K562 (cell line): Measurements from ENCODE around the gene FOXS1. TPM values are rescaled to one million over a fixed set of nuclear protein-coding genes. Genes with fewer than 3 reads are reported as not detected.

Source experiments
- ATF1 ChIP-seq, 2 experiments: fragments of 450-650 bp in 1 of 2; IDR thresholded peaks; 2 replicates each; pipeline ENCODE4 v1.6.1; 2016; ENCODE audit warnings: missing compliant biosample characterization in 1 of 2, missing genetic modification characterization in 1 of 2
- BMI1 ChIP-seq: fragments of 150-350 bp; IDR thresholded peaks from 2 replicates; pipeline ENCODE4 v1.6.1; 2014; ENCODE audit warnings: low read length
- E2F5 ChIP-seq: sonication (generic); formaldehyde crosslinking; IDR thresholded peaks from 2 replicates; pipeline ENCODE4 v1.8.0; 2022; ENCODE audit warnings: mild to moderate bottlenecking, missing genetic modification reagents
- HOXB6 ChIP-seq: fragments of 250-450 bp; sonication (Bioruptor Pico); IDR thresholded peaks from 2 replicates; pipeline ENCODE4 v1.5.1; 2022; ENCODE audit warnings: mild to moderate bottlenecking, borderline replicate concordance
- MEF2D ChIP-seq: conservative IDR thresholded peaks from 2 replicates; pipeline ENCODE4 v1.6.1; 2016; ENCODE audit warnings: low read depth, missing genetic modification characterization, missing compliant biosample characterization
- NR3C1 ChIP-seq: sonication (generic); formaldehyde crosslinking; IDR thresholded peaks from 2 replicates; pipeline ENCODE4 v1.8.1; 2022; ENCODE audit warnings: missing genetic modification reagents
- REST ChIP-seq, 2 experiments: fragments of 450-650 bp; formaldehyde crosslinking in 1 of 2; IDR thresholded peaks; 2 replicates each; pipeline versions ENCODE4 v1.4.0 to v1.6.1; 2014 to 2020; ENCODE audit warnings: mild to moderate bottlenecking in 2 of 2, borderline replicate concordance in 1 of 2, low read depth in 1 of 2
- SMAD1 ChIP-seq: fragments of 150-350 bp; IDR thresholded peaks from 2 replicates; pipeline ENCODE4 v1.6.1; 2014; ENCODE audit warnings: low read length, low read depth; ENCODE audit not compliant: partially characterized antibody
- STAT5B ChIP-seq: fragments of 250-450 bp; sonication (Bioruptor Pico); IDR thresholded peaks from 2 replicates; pipeline ENCODE4 v1.8.0; 2021; ENCODE audit warnings: mild to moderate bottlenecking, inconsistent platforms
- TBL1XR1 ChIP-seq, 2 experiments: IDR thresholded peaks; 2 replicates each; pipeline ENCODE4 v1.6.1; 2012; ENCODE audit warnings: improper control_type of control experiment in 2 of 2, low read length in 2 of 2, mild to moderate bottlenecking in 1 of 2
- TCF7 ChIP-seq: sonication (generic); IDR thresholded peaks from 2 replicates; pipeline ENCODE4 v1.6.1; 2016; ENCODE audit warnings: antibody characterized with exemption, borderline replicate concordance
- TEAD1 ChIP-seq, 2 experiments: fragments of 450-650 bp in 1 of 2; sonication (generic) in 1 of 2; formaldehyde crosslinking; IDR thresholded peaks; 2 replicates each; pipeline versions ENCODE4 v1.4.0 to v1.8.0; 2020 to 2022; ENCODE audit warnings: mild to moderate bottlenecking in 2 of 2, missing genetic modification reagents in 1 of 2
- TRIM25 ChIP-seq: fragments of 450-650 bp; IDR thresholded peaks from 2 replicates; pipeline ENCODE4 v1.7.0; 2016; ENCODE audit warnings: borderline replicate concordance
- YBX1 ChIP-seq: fragments of 450-650 bp; IDR thresholded peaks from 2 replicates; pipeline ENCODE4 v1.7.1; 2016; ENCODE audit warnings: mild to moderate bottlenecking
- ZNF232 ChIP-seq: sonication (generic); formaldehyde crosslinking; IDR thresholded peaks from 2 replicates; pipeline ENCODE4 v1.8.0; 2022; ENCODE audit warnings: mild to moderate bottlenecking, missing genetic modification reagents
- ZNF274 ChIP-seq: IDR thresholded peaks from 2 replicates; pipeline ENCODE4 v1.6.1; 2011; ENCODE audit warnings: low read depth, mild to moderate bottlenecking, low read length, moderate library complexity, borderline replicate concordance
- ZSCAN32 ChIP-seq: fragments of 450-650 bp; formaldehyde crosslinking; IDR thresholded peaks from 2 replicates; pipeline ENCODE4 v1.4.0; 2020; ENCODE audit warnings: mild to moderate bottlenecking, moderate library complexity
- polyA plus RNA-seq, 8 experiments: library from polyadenylated mRNA; depleted of rRNA in 4 of 8; stranded (reverse) in 5 of 8; unstranded in 3 of 8; fragments of >200 nt; fragmentation: Nextera tagmentation in 2 of 8; fragmentation: Illumina TruSeq in 1 of 8; extraction: Ambion mirVana in 2 of 8; extraction: Trizol in 1 of 8; gene quantifications; 2 replicates each; pipeline versions ENCODE4 v1.2.1 to v1.2.3, GENCODE V29; 2011 to 2014; ENCODE audit warnings: inconsistent platforms in 1 of 8, missing spikeins in 1 of 8
- total RNA-seq, 7 experiments: library from RNA; depleted of rRNA in 6 of 7; stranded (reverse); fragments of >200 nt in 6 of 7; fragmentation: Illumina TruSeq in 2 of 7; extraction: Trizol in 2 of 7; gene quantifications; 2 replicates each; pipeline versions ENCODE4 v1.2.1 to v1.2.3, GENCODE V29; 2011 to 2021; ENCODE audit warnings: low replicate concordance in 1 of 7

FOXS1 gene
- total and polyA plus RNA-seq, 9 of the 15 experiments (the other 6 are each of a cell fraction or from before 2014, with no cell fraction given) = not detected

- TF ChIP-seq REST (IDR thresholded peaks at IDR 0.05; ENCODE audit: borderline replicate concordance) = no peak
- no peak for TF ChIP-seq REST (CRISPR knock-in tag; IDR thresholded peaks at IDR 0.05; ENCODE audit: low read depth)
- no peak for TF ChIP-seq BMI1
- no peak for TF ChIP-seq ZNF274
- no peak for TF ChIP-seq TRIM25
- no peak for TF ChIP-seq STAT5B (CRISPR knock-in tag)
- no peak for TF ChIP-seq ATF1 (CRISPR knock-in tag; IDR thresholded peaks at IDR 0.05)
- TF ChIP-seq ATF1 (tag; IDR thresholded peaks at IDR 0.05) = peak; percentile 73
- no peak for TF ChIP-seq TBL1XR1 (IDR thresholded peaks at IDR 0.05; ENCODE audit: low read length in 2 of 2)
- no peak for TF ChIP-seq TCF7
- TF ChIP-seq YBX1 = no peak
- TF ChIP-seq HOXB6 (CRISPR knock-in tag) = no peak
- TF ChIP-seq ZNF232 (CRISPR knock-in tag) = no peak
- TF ChIP-seq MEF2D (tag) = peak; percentile 87
- no peak for TF ChIP-seq E2F5 (CRISPR knock-in tag)
- no peak for TF ChIP-seq ZSCAN32 (CRISPR knock-in tag)
- no peak for TF ChIP-seq SMAD1
- no peak for TF ChIP-seq NR3C1 (CRISPR knock-in tag)
- peak in 1 of 2 experiments; percentile 71; a peak in 1 of 4 replicates for TF ChIP-seq TEAD1 (CRISPR knock-in tag; IDR thresholded peaks at IDR 0.05)
These were observed 33.3 kb downstream of the FOXS1 start (continued) for GRCh38 chr20:31811796-31812728.
